DOHH2 (cell line): ENCODE data around the gene TEPSIN.

Source experiments
- H3F3A ChIP-seq: fragments of 200-600 bp; sonication (generic), shearing (Covaris generic); 2 replicates; pipeline ENCODE4 v1.6.0; 2016; ENCODE audit warnings: antibody characterized with exemption, mild to moderate bottlenecking; ENCODE audit not compliant: control insufficient read depth, insufficient read depth
- H3K27ac ChIP-seq: fragments of 200-600 bp; sonication (generic); 2 replicates; pipeline ENCODE4 v1.5.1; 2014; ENCODE audit warnings: low read depth, mild to moderate bottlenecking, low read length, moderate library complexity
- H3K27me3 ChIP-seq: fragments of 200-600 bp; sonication (generic); 2 replicates; pipeline ENCODE4 v1.6.1; 2014; ENCODE audit warnings: mild to moderate bottlenecking, low read length, mixed read lengths; ENCODE audit not compliant: control insufficient read depth
- H3K36me3 ChIP-seq: fragments of 200-600 bp; sonication (generic); 2 replicates; pipeline ENCODE4 v1.6.1; 2014; ENCODE audit warnings: mild to moderate bottlenecking, low read length, moderate library complexity, mixed read lengths; ENCODE audit not compliant: control insufficient read depth
- H3K4me1 ChIP-seq: fragments of 200-600 bp; sonication (generic); 2 replicates; pipeline ENCODE4 v1.6.1; 2014; ENCODE audit warnings: mild to moderate bottlenecking, low read length, mixed read lengths; ENCODE audit not compliant: control insufficient read depth
- H3K4me2 ChIP-seq: fragments of 200-600 bp; sonication (generic); 2 replicates; pipeline ENCODE4 v1.6.0; 2014; ENCODE audit warnings: mild to moderate bottlenecking, low read length, moderate library complexity
- H3K4me3 ChIP-seq: fragments of 200-600 bp; sonication (generic); 2 replicates; pipeline ENCODE4 v1.5.1; 2014; ENCODE audit warnings: mild to moderate bottlenecking, low read length, mixed read lengths
- H3K79me2 ChIP-seq: fragments of 200-600 bp; sonication (generic); 2 replicates; pipeline ENCODE4 v1.6.1; 2014; ENCODE audit warnings: mild to moderate bottlenecking, low read length, mixed read lengths; ENCODE audit not compliant: control insufficient read depth
- H3K9me2 ChIP-seq: fragments of 200-600 bp; sonication (generic); replicated peaks from 2 replicates; pipeline ENCODE4 v1.6.1; 2014; ENCODE audit warnings: mild to moderate bottlenecking, low read length, mixed read lengths; ENCODE audit not compliant: control insufficient read depth
- H3K9me3 ChIP-seq: fragments of 200-600 bp; sonication (generic); 2 replicates; pipeline ENCODE4 v1.6.1; 2014; ENCODE audit warnings: antibody characterized with exemption, low read length, mixed read lengths; ENCODE audit not compliant: control insufficient read depth, insufficient read depth
- H4K20me1 ChIP-seq: fragments of 200-600 bp; sonication (generic); 2 replicates; pipeline ENCODE4 v1.6.0; 2014; ENCODE audit warnings: low read depth, mild to moderate bottlenecking, antibody characterized with exemption, low read length, moderate library complexity; ENCODE audit not compliant: control insufficient read depth, insufficient read depth
- EZH2phosphoT487 ChIP-seq: fragments of 200-600 bp; sonication (generic); IDR thresholded peaks from 2 replicates; pipeline ENCODE4 v1.6.1; 2017; ENCODE audit warnings: borderline replicate concordance, mild to moderate bottlenecking, antibody characterized with exemption, low read length, moderate library complexity, mixed read lengths
- TF ChIP-seq, protein P1 (sequence below): fragments of 200-600 bp; sonication (generic); IDR thresholded peaks from one replicate; pipeline ENCODE4 v1.5.1; 2014; ENCODE audit warnings: antibody characterized with exemption, mild to moderate bottlenecking, low read depth, low read length; ENCODE audit not compliant: poor library complexity, severe bottlenecking

The TEPSIN gene

GRCh38 chr17:81286491-81287145, 47.8 kb upstream of the TEPSIN start:
- no peaks in the 10 kb centered on the region for H3F3A ChIP-seq
- H3K27ac ChIP-seq, result no peak overlapping the region
- H3K4me1 ChIP-seq, result no peaks in the 10 kb centered on the region; the same call in 1 of the 2 replicates
- no peaks in the 10 kb centered on the region for H3K27me3 ChIP-seq
- H3K4me2 ChIP-seq, result no peak overlapping the region
- H3K36me3 ChIP-seq, result peaks cover 31% of the 10 kb centered on the region; the same call in 1 of the 2 replicates
- peaks cover 60% of the 10 kb centered on the region for H3K79me2 ChIP-seq
- H3K9me3 ChIP-seq, result no peaks in the 10 kb centered on the region
- no peaks in the 10 kb centered on the region for H4K20me1 ChIP-seq
- no peak overlapping the region for H3K4me3 ChIP-seq
- TF ChIP-seq, protein P1, sequence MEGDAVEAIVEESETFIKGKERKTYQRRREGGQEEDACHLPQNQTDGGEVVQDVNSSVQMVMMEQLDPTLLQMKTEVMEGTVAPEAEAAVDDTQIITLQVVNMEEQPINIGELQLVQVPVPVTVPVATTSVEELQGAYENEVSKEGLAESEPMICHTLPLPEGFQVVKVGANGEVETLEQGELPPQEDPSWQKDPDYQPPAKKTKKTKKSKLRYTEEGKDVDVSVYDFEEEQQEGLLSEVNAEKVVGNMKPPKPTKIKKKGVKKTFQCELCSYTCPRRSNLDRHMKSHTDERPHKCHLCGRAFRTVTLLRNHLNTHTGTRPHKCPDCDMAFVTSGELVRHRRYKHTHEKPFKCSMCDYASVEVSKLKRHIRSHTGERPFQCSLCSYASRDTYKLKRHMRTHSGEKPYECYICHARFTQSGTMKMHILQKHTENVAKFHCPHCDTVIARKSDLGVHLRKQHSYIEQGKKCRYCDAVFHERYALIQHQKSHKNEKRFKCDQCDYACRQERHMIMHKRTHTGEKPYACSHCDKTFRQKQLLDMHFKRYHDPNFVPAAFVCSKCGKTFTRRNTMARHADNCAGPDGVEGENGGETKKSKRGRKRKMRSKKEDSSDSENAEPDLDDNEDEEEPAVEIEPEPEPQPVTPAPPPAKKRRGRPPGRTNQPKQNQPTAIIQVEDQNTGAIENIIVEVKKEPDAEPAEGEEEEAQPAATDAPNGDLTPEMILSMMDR, result no peak
- TF ChIP-seq EZH2phosphoT487, result no peak
- H3K9me2 ChIP-seq, result no peaks in the 10 kb centered on the region

- Histone ChIP-seq H3K9me3 (no peaks in the 10 kb centered on the region), H3K4me2 (no peak overlapping the region), H4K20me1 (no peaks in the 10 kb centered on the region), H3K9me2 (no peaks in the 10 kb centered on the region), H3K27me3 (no peaks in the 10 kb centered on the region), H3F3A (no peaks in the 10 kb centered on the region), H3K36me3 (peaks cover 28% of the 10 kb centered on the region; the same call in 1 of the 2 replicates), H3K4me3 (no peak overlapping the region), H3K79me2 (peaks cover 53% of the 10 kb centered on the region), H3K27ac (no peak overlapping the region), H3K4me1 (no peaks in the 10 kb centered on the region)
- no peak for TF ChIP-seq EZH2phosphoT487
- TF ChIP-seq, protein P1, result no peak
Measured at GRCh38 chr17:81285894-81286293, 47.0 kb upstream of the TEPSIN start.

GRCh38 chr17:81285179-81285878, 46.5 kb upstream of the TEPSIN start:
- no peaks in the 10 kb centered on the region for H3K9me2 ChIP-seq
- H4K20me1 ChIP-seq, result no peaks in the 10 kb centered on the region
- TF ChIP-seq, protein P1, result no peak
- TF ChIP-seq EZH2phosphoT487, result no peak
- H3K27me3 ChIP-seq, result no peaks in the 10 kb centered on the region
- H3K36me3 ChIP-seq, result peaks cover 25% of the 10 kb centered on the region; the same call in 1 of the 2 replicates
- no peak overlapping the region for H3K4me3 ChIP-seq
- no peaks in the 10 kb centered on the region for H3F3A ChIP-seq
- no peaks in the 10 kb centered on the region for H3K9me3 ChIP-seq
- H3K27ac ChIP-seq, result no peak overlapping the region
- peaks cover 47% of the 10 kb centered on the region for H3K79me2 ChIP-seq
- H3K4me1 ChIP-seq, result no peaks in the 10 kb centered on the region
- no peak overlapping the region for H3K4me2 ChIP-seq
